Prostate gland (tissue), 2 donors: Measurements from ENCODE around the gene STOX1.

ENCODE experiments used
- POLR2A ChIP-seq: fragments of 450-650 bp; IDR thresholded peaks from one replicate; pipeline ENCODE4 v1.6.1; 2016; ENCODE audit warnings: antibody characterized with exemption, mild to moderate bottlenecking
- POLR2AphosphoS5 ChIP-seq: sonication (generic); formaldehyde crosslinking; IDR thresholded peaks from one replicate; pipeline ENCODE4 v1.6.1; 2017; ENCODE audit warnings: antibody characterized with exemption
- TF ChIP-seq, protein P1 (sequence below), 4 experiments: fragments of 200-600 bp in 2 of 4; fragments of 450-650 bp in 2 of 4; sonication (generic) in 2 of 4; IDR thresholded peaks; 1 replicate in 3 of 4; 2 replicates in 1 of 4; pipeline ENCODE4 v1.5.1; 2016 to 2019; ENCODE audit warnings: antibody characterized with exemption in 4 of 4, mild to moderate bottlenecking in 2 of 4, moderate library complexity in 2 of 4

DNA sequence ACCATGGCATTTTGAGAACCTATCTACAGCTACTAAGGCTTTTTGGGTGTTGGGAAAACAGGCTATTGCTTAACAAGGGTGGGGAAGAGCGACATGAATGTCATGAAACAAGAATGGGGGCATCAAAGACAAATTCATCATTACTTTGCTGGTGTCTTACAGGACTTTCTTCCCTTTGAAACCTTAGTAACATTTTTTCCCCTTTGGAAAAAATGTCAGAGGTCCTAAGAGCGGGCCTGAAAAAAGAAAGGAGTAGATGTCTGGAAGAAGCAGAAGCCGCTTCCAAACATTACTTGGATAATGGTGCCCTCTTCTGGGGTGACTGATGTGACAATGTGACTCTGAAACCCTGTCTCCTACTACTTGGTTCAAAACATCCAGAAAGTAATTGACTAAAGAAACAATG is 70.0 kb downstream of the STOX1 start:
- TF ChIP-seq, protein P1, sequence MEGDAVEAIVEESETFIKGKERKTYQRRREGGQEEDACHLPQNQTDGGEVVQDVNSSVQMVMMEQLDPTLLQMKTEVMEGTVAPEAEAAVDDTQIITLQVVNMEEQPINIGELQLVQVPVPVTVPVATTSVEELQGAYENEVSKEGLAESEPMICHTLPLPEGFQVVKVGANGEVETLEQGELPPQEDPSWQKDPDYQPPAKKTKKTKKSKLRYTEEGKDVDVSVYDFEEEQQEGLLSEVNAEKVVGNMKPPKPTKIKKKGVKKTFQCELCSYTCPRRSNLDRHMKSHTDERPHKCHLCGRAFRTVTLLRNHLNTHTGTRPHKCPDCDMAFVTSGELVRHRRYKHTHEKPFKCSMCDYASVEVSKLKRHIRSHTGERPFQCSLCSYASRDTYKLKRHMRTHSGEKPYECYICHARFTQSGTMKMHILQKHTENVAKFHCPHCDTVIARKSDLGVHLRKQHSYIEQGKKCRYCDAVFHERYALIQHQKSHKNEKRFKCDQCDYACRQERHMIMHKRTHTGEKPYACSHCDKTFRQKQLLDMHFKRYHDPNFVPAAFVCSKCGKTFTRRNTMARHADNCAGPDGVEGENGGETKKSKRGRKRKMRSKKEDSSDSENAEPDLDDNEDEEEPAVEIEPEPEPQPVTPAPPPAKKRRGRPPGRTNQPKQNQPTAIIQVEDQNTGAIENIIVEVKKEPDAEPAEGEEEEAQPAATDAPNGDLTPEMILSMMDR (IDR thresholded peaks at IDR 0.05) = peak in 2 of 4 experiments; percentile 52 to 69
- TF ChIP-seq POLR2AphosphoS5 = peak; percentile 42
- TF ChIP-seq POLR2A = no peak
